Stimulated activated naive CD8-positive, alpha-beta T cell treated with anti-CD3 and anti-CD28 coated beads, Interleukin-15, Interleukin-2, amounts not matched to agents 100 ng/mL and 50 ng/mL, for 24 hours (primary cell): ENCODE measurements around the gene EPHA3.

ENCODE experiments used
- H3K27ac Mint-ChIP-seq: one replicate; pipeline ENCODE4 v1.8.0; 2021; ENCODE audit warnings: mild to moderate bottlenecking, mixed read lengths
- H3K27me3 Mint-ChIP-seq: one replicate; pipeline ENCODE4 v1.8.0; 2021; ENCODE audit warnings: mixed read lengths
- H3K36me3 Mint-ChIP-seq: one replicate; pipeline ENCODE4 v1.8.0; 2021; ENCODE audit warnings: low read depth, mixed read lengths
- H3K4me1 Mint-ChIP-seq: one replicate; pipeline ENCODE4 v1.8.0; 2021; ENCODE audit warnings: low read depth, mixed read lengths
- H3K4me3 Mint-ChIP-seq: one replicate; pipeline ENCODE4 v1.8.0; 2021; ENCODE audit warnings: mild to moderate bottlenecking, mixed read lengths
- H3K9me3 Mint-ChIP-seq: one replicate; pipeline ENCODE4 v1.8.0; 2021; ENCODE audit warnings: mixed read lengths

EPHA3 gene

GRCh38 chr3:89113344-89113743 lies 5.9 kb downstream of the EPHA3 start:
- H3K27ac Mint-ChIP-seq = no peak overlapping the region
- peaks cover 10% of the 10 kb centered on the region for H3K27me3 Mint-ChIP-seq
- H3K4me3 Mint-ChIP-seq = no peak overlapping the region
- peaks cover 10% of the 10 kb centered on the region for H3K4me1 Mint-ChIP-seq
- H3K36me3 Mint-ChIP-seq = no peaks in the 10 kb centered on the region
- H3K9me3 Mint-ChIP-seq = no peaks in the 10 kb centered on the region

GRCh38 chr3:89113893-89114840 lies 6.7 kb downstream of the EPHA3 start:
- Mint-ChIP-seq H3K27me3 (peaks cover 10% of the 10 kb centered on the region), H3K9me3 (no peaks in the 10 kb centered on the region), H3K36me3 (no peaks in the 10 kb centered on the region), H3K4me3 (peak overlapping the region; percentile 48), H3K4me1 (peaks cover 10% of the 10 kb centered on the region), H3K27ac (no peak overlapping the region)

GRCh38 chr3:89114841-89115223 lies 7.4 kb downstream of the EPHA3 start:
- no peaks in the 10 kb centered on the region for H3K9me3 Mint-ChIP-seq
- no peak overlapping the region for H3K4me3 Mint-ChIP-seq
- peaks cover 10% of the 10 kb centered on the region for H3K4me1 Mint-ChIP-seq

GRCh38 chr3:89116476-89116875 lies 9.1 kb downstream of the EPHA3 start:
- H3K27ac Mint-ChIP-seq = no peak overlapping the region
- peaks cover 10% of the 10 kb centered on the region for H3K4me1 Mint-ChIP-seq
- H3K36me3 Mint-ChIP-seq = no peaks in the 10 kb centered on the region
- no peaks in the 10 kb centered on the region for H3K9me3 Mint-ChIP-seq
- no peak overlapping the region for H3K4me3 Mint-ChIP-seq
- peaks cover 7% of the 10 kb centered on the region for H3K27me3 Mint-ChIP-seq

More at GRCh38 chr3:89114841-89115223, 7.4 kb downstream of the EPHA3 start:
- H3K27me3 Mint-ChIP-seq = peaks cover 8% of the 10 kb centered on the region
- no peaks in the 10 kb centered on the region for H3K36me3 Mint-ChIP-seq
- no peak overlapping the region for H3K27ac Mint-ChIP-seq

- Mint-ChIP-seq H3K36me3 (no peaks in the 10 kb centered on the region), H3K4me1 (no peaks in the 10 kb centered on the region), H3K27me3 (no peaks in the 10 kb centered on the region), H3K27ac (no peak overlapping the region), H3K4me3 (no peak overlapping the region), H3K9me3 (peaks cover 7% of the 10 kb centered on the region)
Measured at GRCh38 chr3:89138048-89138447, 30.6 kb downstream of the EPHA3 start.

GRCh38 chr3:89139870-89140269 lies 32.4 kb downstream of the EPHA3 start:
- Mint-ChIP-seq H3K4me3 (no peak overlapping the region), H3K4me1 (no peaks in the 10 kb centered on the region), H3K27me3 (no peaks in the 10 kb centered on the region), H3K27ac (no peak overlapping the region), H3K36me3 (no peaks in the 10 kb centered on the region), H3K9me3 (peaks cover 3% of the 10 kb centered on the region)

- Mint-ChIP-seq H3K36me3 (no peaks in the 10 kb centered on the region), H3K27ac (no peak overlapping the region), H3K27me3 (no peaks in the 10 kb centered on the region), H3K4me1 (no peaks in the 10 kb centered on the region), H3K9me3 (peaks cover 3% of the 10 kb centered on the region), H3K4me3 (no peak overlapping the region)
Measured at GRCh38 chr3:89144080-89144479, 36.7 kb downstream of the EPHA3 start.

GRCh38 chr3:89145995-89146394 lies 38.6 kb downstream of the EPHA3 start:
- H3K4me1 Mint-ChIP-seq = no peaks in the 10 kb centered on the region
- no peaks in the 10 kb centered on the region for H3K27me3 Mint-ChIP-seq
- no peaks in the 10 kb centered on the region for H3K36me3 Mint-ChIP-seq
- H3K4me3 Mint-ChIP-seq = no peak overlapping the region
- H3K27ac Mint-ChIP-seq = no peak overlapping the region
- peaks cover 3% of the 10 kb centered on the region for H3K9me3 Mint-ChIP-seq

- H3K4me3 Mint-ChIP-seq = no peak overlapping the region
Measured at GRCh38 chr3:89154416-89154815, 47.0 kb downstream of the EPHA3 start.

GRCh38 chr3:89155811-89156210 lies 48.4 kb downstream of the EPHA3 start:
- no peak overlapping the region for H3K27ac Mint-ChIP-seq
- no peak overlapping the region for H3K4me3 Mint-ChIP-seq
- H3K27me3 Mint-ChIP-seq = no peaks in the 10 kb centered on the region
- H3K9me3 Mint-ChIP-seq = peaks cover 3% of the 10 kb centered on the region
- H3K36me3 Mint-ChIP-seq = no peaks in the 10 kb centered on the region
- H3K4me1 Mint-ChIP-seq = no peaks in the 10 kb centered on the region

More at GRCh38 chr3:89154416-89154815, 47.0 kb downstream of the EPHA3 start:
- no peaks in the 10 kb centered on the region for H3K27me3 Mint-ChIP-seq
- H3K9me3 Mint-ChIP-seq = peaks cover 3% of the 10 kb centered on the region
- no peak overlapping the region for H3K27ac Mint-ChIP-seq
- H3K36me3 Mint-ChIP-seq = no peaks in the 10 kb centered on the region
- no peaks in the 10 kb centered on the region for H3K4me1 Mint-ChIP-seq

- Mint-ChIP-seq H3K4me1 (no peaks in the 10 kb centered on the region), H3K36me3 (no peaks in the 10 kb centered on the region), H3K27ac (no peak overlapping the region), H3K4me3 (no peak overlapping the region), H3K27me3 (no peaks in the 10 kb centered on the region), H3K9me3 (peaks cover 3% of the 10 kb centered on the region)
Measured at GRCh38 chr3:89157575-89157974, 50.2 kb downstream of the EPHA3 start.

GRCh38 chr3:89159605-89160004 lies 52.2 kb downstream of the EPHA3 start:
- Mint-ChIP-seq H3K9me3 (peaks cover 3% of the 10 kb centered on the region), H3K27ac (no peak overlapping the region), H3K4me3 (no peak overlapping the region), H3K27me3 (no peaks in the 10 kb centered on the region), H3K4me1 (no peaks in the 10 kb centered on the region), H3K36me3 (no peaks in the 10 kb centered on the region)

- Mint-ChIP-seq H3K27ac (no peak overlapping the region), H3K9me3 (no peaks in the 10 kb centered on the region), H3K4me3 (no peak overlapping the region), H3K27me3 (no peaks in the 10 kb centered on the region), H3K4me1 (no peaks in the 10 kb centered on the region), H3K36me3 (no peaks in the 10 kb centered on the region)
Measured at GRCh38 chr3:89164774-89165173, 57.4 kb downstream of the EPHA3 start.

GRCh38 chr3:89165636-89166263 lies 58.3 kb downstream of the EPHA3 start:
- no peak overlapping the region for H3K27ac Mint-ChIP-seq
- H3K36me3 Mint-ChIP-seq = no peaks in the 10 kb centered on the region
- no peaks in the 10 kb centered on the region for H3K9me3 Mint-ChIP-seq
- no peaks in the 10 kb centered on the region for H3K27me3 Mint-ChIP-seq
- no peak overlapping the region for H3K4me3 Mint-ChIP-seq
- no peaks in the 10 kb centered on the region for H3K4me1 Mint-ChIP-seq

- H3K4me3 Mint-ChIP-seq = no peak overlapping the region
Measured at GRCh38 chr3:89171687-89172545, 64.5 kb downstream of the EPHA3 start.

More at GRCh38 chr3:89171687-89172545, 64.5 kb downstream of the EPHA3 start:
- no peaks in the 10 kb centered on the region for H3K9me3 Mint-ChIP-seq
- H3K4me1 Mint-ChIP-seq = no peaks in the 10 kb centered on the region
- H3K27ac Mint-ChIP-seq = no peak overlapping the region
- no peaks in the 10 kb centered on the region for H3K36me3 Mint-ChIP-seq
- no peaks in the 10 kb centered on the region for H3K27me3 Mint-ChIP-seq
